Upper lobe of left lung (tissue), 6 donors: ENCODE results near the gene C20orf144. TPM values are rescaled to one million over a fixed set of nuclear protein-coding genes. Genes with fewer than 3 reads are reported as not detected.

ENCODE experiments used
- ATAC-seq, 2 donors: fragments of 200-7000 bp; cut with Tn5 transposase; one replicate each; pipeline ENCODE4 v1.9.1; 2022; ENCODE audit warnings: mild to moderate bottlenecking in 2 of 2, moderate library complexity in 2 of 2; ENCODE audit not compliant: low FRiP score in 2 of 2
- DNase-seq, 2 donors: peaks; one replicate each; pipeline ENCODE4 v3.0.0-alpha.2; 2019 to 2020
- H3K27ac ChIP-seq, 4 donors: fragments of 200-600 bp; sonication (generic); one replicate each; pipeline ENCODE4 v1.5.1; 2016 to 2019
- H3K27me3 ChIP-seq, 4 donors: fragments of 200-600 bp; sonication (generic); one replicate each; pipeline ENCODE4 v1.5.1; 2017 to 2019
- H3K36me3 ChIP-seq, 4 donors: fragments of 200-600 bp; sonication (generic); one replicate each; pipeline ENCODE4 v1.5.1; 2016 to 2019
- H3K4me1 ChIP-seq, 4 donors: fragments of 200-600 bp; sonication (generic); one replicate each; pipeline ENCODE4 v1.5.1; 2018 to 2019
- H3K4me3 ChIP-seq, 4 donors: fragments of 200-600 bp; sonication (generic); one replicate each; pipeline ENCODE4 v1.5.1; 2017 to 2019; ENCODE audit warnings: mild to moderate bottlenecking in 2 of 4, moderate library complexity in 1 of 4
- H3K9me3 ChIP-seq, 4 donors: fragments of 200-600 bp; sonication (generic); one replicate each; pipeline ENCODE4 v1.5.1; 2018 to 2019
- EP300 ChIP-seq, 4 donors: sonication (generic); formaldehyde crosslinking; IDR thresholded peaks; one replicate each; pipeline ENCODE4 v1.5.1; 2017; ENCODE audit warnings: antibody characterized with exemption in 4 of 4, control low read depth in 2 of 4
- POLR2A ChIP-seq, 4 donors: fragments of 450-650 bp; IDR thresholded peaks; one replicate each; pipeline ENCODE4 v1.5.1; 2016 to 2017; ENCODE audit warnings: antibody characterized with exemption in 4 of 4, mild to moderate bottlenecking in 2 of 4
- POLR2AphosphoS5 ChIP-seq, 2 donors: sonication (generic); formaldehyde crosslinking; IDR thresholded peaks; one replicate each; pipeline ENCODE4 v1.5.1; 2017; ENCODE audit warnings: antibody characterized with exemption in 2 of 2
- WGBS, 2 donors: methylation state at CpG; one replicate each; pipeline ENCODE4 v1.1.5; 2017 to 2018; 5-methylcytosine and 5-hydroxymethylcytosine counted together
- total RNA-seq, 6 donors: library from RNA; depleted of rRNA in 4 of 6; stranded (reverse); fragments of >200 nt in 4 of 6; gene quantifications; one replicate each; pipeline versions ENCODE4 v1.1.0 to v1.2.1, GENCODE V29; 2016 to 2021
- TF ChIP-seq, protein P1 (sequence below), 6 experiments: fragments of 450-650 bp in 4 of 6; fragments of 200-600 bp in 2 of 6; sonication (generic) in 2 of 6; IDR thresholded peaks; one replicate each; pipeline ENCODE4 v1.5.1; 2016 to 2019; ENCODE audit warnings: antibody characterized with exemption in 6 of 6
- donor health status: DM: no; HTN: no; CAD: no; lungs with moderate emphysema.
- donor health status: DM: no; HTN: yes; CAD: no; lungs with severe emphysema.

C20orf144 gene
- total RNA-seq, 6 donors from 2014 or later = not detected

DNA sequence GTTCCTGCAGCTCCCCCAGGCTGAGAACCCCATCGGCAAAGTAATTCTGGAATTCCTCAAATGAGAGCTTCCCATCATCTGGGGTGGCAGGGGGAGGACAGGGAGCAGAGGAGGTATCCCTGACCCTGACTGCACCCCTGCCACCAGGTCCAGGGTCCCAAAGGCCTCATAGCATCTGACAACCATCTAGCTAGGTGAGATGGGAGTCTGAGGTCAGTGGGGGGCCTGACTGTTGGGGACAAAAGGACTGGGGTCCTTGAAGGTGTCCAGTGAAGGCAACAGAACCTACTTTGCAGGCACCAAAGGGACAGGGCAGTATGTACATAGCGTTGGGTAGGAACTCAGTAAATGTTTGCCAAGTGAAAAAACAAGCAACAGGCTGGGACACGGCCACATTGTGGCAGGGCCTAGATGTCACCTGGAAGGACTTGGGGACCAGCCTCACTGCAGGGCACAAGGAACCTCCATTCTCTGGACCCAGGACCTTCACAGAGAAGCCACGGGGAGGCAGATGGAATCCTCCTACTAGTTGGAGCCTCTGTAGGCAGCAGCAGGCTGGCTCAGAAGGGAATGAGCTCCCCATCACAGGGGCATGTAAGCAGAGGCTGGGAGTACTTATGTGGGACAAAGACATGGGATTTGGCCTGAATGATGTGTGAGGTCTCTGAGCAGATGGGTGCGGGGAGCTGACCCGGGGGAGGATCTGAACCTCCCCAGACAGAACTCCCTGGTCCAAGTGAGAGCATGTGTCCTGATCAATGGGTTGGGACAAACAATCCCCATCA lies 8.8 kb downstream of the C20orf144 start:
- H3K27ac ChIP-seq = no peak overlapping the region
- 80 to 94% methylated on average over 6 of the region's 6 CpGs for WGBS, 2 donors

DNA sequence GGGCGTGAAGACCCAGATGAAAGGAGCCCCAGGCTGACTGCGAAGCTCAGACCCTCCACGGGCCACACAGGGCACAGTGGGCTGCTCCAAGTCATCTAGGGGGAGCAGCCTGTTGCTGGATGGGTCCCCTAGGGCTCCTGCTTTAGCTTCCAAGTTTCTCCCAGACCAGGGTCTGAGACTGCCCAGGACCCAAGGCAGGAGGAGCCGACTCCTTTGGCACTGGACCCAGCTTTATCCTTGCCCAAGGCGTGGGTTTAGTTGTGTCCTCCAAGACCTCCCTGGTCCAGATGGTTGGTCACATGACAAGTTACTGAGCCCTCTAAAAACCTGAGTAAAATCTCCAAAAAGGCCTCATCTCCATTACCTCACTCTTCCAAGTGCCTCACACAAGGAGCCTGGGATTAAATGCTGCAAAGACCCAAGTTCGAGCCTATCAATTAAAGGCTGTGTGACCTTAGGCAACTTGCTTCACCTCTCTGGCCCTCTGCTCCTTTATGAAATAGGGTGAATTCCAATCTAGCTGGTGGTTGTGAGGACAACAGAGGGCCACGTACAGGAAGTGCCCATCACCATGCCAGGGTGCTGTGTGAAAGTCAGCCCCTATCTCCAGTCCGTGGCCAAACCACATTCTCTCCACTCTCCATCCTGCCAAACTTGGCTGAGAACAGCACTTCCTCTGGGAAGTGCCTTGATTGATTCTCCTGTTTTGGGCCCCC lies 9.6 kb downstream of the C20orf144 start:
- Histone ChIP-seq H3K27me3 (no peaks in the 10 kb centered on the region), H3K4me1 (peaks cover 29 to 63% (median 58%) of the 10 kb centered on the region in 4 donors), H3K4me3 (peak overlapping the region in 2 of 4 donors; percentile 83 to 87), H3K9me3 (no peaks in the 10 kb centered on the region), H3K36me3 (no peaks in the 10 kb centered on the region), H3K27ac (peak overlapping the region in 1 of 4 donors; percentile 91)
- DNase-seq = no peak
- no peak for ATAC-seq
- no peak for TF ChIP-seq POLR2AphosphoS5 (IDR thresholded peaks at IDR 0.05)
- TF ChIP-seq, protein P1, sequence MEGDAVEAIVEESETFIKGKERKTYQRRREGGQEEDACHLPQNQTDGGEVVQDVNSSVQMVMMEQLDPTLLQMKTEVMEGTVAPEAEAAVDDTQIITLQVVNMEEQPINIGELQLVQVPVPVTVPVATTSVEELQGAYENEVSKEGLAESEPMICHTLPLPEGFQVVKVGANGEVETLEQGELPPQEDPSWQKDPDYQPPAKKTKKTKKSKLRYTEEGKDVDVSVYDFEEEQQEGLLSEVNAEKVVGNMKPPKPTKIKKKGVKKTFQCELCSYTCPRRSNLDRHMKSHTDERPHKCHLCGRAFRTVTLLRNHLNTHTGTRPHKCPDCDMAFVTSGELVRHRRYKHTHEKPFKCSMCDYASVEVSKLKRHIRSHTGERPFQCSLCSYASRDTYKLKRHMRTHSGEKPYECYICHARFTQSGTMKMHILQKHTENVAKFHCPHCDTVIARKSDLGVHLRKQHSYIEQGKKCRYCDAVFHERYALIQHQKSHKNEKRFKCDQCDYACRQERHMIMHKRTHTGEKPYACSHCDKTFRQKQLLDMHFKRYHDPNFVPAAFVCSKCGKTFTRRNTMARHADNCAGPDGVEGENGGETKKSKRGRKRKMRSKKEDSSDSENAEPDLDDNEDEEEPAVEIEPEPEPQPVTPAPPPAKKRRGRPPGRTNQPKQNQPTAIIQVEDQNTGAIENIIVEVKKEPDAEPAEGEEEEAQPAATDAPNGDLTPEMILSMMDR (IDR thresholded peaks at IDR 0.05) = no peak
- TF ChIP-seq EP300 (IDR thresholded peaks at IDR 0.05) = no peak
- WGBS, 2 donors = 78% methylated on average over 7 to 8 of the region's 8 CpGs

More for the DNA sequence above, 8.8 kb downstream of the C20orf144 start:
- no peaks in the 10 kb centered on the region for H3K36me3 ChIP-seq
- H3K27me3 ChIP-seq = no peaks in the 10 kb centered on the region
- DNase-seq (no peak), ATAC-seq (no peak)
- H3K4me1 ChIP-seq = peaks cover 34 to 66% (median 60%) of the 10 kb centered on the region in 4 donors
- no peaks in the 10 kb centered on the region for H3K9me3 ChIP-seq
- TF ChIP-seq EP300 (IDR thresholded peaks at IDR 0.05) = no peak
- TF ChIP-seq POLR2AphosphoS5 (IDR thresholded peaks at IDR 0.05) = no peak
- no peak for TF ChIP-seq POLR2A (IDR thresholded peaks at IDR 0.05)
- TF ChIP-seq, protein P1 (IDR thresholded peaks at IDR 0.05) = no peak
- no peak overlapping the region for H3K4me3 ChIP-seq

DNA sequence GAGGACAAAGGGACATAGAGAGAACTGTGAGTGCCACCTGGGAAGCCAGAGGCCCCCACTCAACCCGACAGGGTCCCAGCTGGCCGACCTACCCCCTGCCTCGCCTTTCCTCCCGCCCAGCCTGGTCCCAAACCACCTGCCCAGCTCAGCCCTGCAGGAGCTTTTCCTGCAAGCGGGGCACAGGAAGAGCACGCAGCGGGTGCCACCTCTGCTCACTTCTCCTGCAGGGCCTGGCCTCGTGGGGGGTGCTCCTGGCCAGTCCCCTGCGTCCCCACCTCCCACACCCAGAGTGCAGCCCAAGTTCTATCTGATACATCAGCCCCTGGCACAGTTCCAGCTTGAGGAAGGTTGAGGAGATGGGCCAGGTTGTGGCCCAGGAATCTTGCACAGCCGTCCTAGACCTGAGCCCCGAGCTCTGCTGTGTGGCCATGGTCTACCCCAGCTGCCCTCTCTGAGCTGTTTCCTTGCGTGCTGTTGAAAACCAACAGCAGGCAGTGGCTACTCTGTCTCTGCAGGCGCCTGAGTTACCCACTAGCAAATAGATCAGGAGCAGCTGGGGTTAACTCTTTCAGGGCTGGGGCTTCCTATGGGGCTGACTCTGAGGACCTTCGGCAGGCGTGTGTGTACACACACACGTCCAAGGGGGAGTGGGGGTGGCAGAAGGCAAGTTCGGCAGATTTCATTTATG lies 10.4 kb downstream of the C20orf144 start:
- Histone ChIP-seq H3K27me3 (no peaks in the 10 kb centered on the region), H3K27ac (peak overlapping the region in 3 of 4 donors; percentile 79 to 91 (median 86)), H3K9me3 (no peaks in the 10 kb centered on the region), H3K4me3 (peak overlapping the region in 3 of 4 donors; percentile 63 to 87 (median 83)), H3K4me1 (peaks cover 28 to 55% (median 51%) of the 10 kb centered on the region in 4 donors), H3K36me3 (no peaks in the 10 kb centered on the region)
- 54 to 66% methylated on average over 4 to 16 of the region's 17 CpGs for WGBS, 2 donors
- TF ChIP-seq POLR2A (IDR thresholded peaks at IDR 0.05) (no peak), POLR2AphosphoS5 (IDR thresholded peaks at IDR 0.05) (no peak), EP300 (IDR thresholded peaks at IDR 0.05) (no peak)
- TF ChIP-seq, protein P1 (IDR thresholded peaks at IDR 0.05) = no peak
- ATAC-seq (no peak), DNase-seq (peak in 1 of 2 donors; percentile 50)

DNA sequence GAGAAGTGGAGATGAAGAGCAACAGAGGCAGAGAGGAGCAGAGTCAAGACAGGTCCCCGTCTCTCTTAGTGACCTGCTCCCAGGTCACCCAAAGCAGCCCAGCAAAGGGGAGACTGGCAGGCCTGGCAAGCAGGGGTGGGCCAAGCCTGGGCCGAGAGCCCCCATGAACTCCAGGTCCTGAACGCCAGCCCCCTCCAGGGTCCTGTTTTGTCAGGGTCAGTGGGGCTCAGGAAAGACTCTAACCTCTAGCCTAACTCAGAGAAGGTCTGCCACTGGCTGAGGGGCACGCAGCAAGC lies 10.9 kb downstream of the C20orf144 start:
- H3K27me3 ChIP-seq = no peaks in the 10 kb centered on the region
- peak overlapping the region in 3 of 4 donors; percentile 79 to 91 (median 86) for H3K27ac ChIP-seq
- peak overlapping the region in 3 of 4 donors; percentile 63 to 87 (median 83) for H3K4me3 ChIP-seq
- no peak for DNase-seq
- H3K4me1 ChIP-seq = peaks cover 23 to 50% (median 47%) of the 10 kb centered on the region in 4 donors
- H3K9me3 ChIP-seq = no peaks in the 10 kb centered on the region
- no peak for ATAC-seq
- H3K36me3 ChIP-seq = no peaks in the 10 kb centered on the region
- no peak for TF ChIP-seq POLR2A (IDR thresholded peaks at IDR 0.05)
- TF ChIP-seq POLR2AphosphoS5 (IDR thresholded peaks at IDR 0.05) = no peak
- no peak for TF ChIP-seq EP300 (IDR thresholded peaks at IDR 0.05)
- TF ChIP-seq, protein P1 (IDR thresholded peaks at IDR 0.05) = no peak
- 75 to 100% methylated on average over 1 to 4 of the region's 4 CpGs for WGBS, 2 donors
